ENCODE results near the gene C10orf88. TPM values are rescaled to one million over a fixed set of nuclear protein-coding genes. Genes with fewer than 3 reads are reported as not detected.
A peak's percentile ranks its signal among the peaks of the same experiment; 100 is the strongest.
"Not testable (repeated sequence)": the region's sequence is repeated elsewhere in the genome, so short reads cannot be mapped to it uniquely, and the experiment has no call there.

C10orf88 gene
- total RNA-seq, 1 donor from 2014 or later = 14.1 TPM

DNA sequence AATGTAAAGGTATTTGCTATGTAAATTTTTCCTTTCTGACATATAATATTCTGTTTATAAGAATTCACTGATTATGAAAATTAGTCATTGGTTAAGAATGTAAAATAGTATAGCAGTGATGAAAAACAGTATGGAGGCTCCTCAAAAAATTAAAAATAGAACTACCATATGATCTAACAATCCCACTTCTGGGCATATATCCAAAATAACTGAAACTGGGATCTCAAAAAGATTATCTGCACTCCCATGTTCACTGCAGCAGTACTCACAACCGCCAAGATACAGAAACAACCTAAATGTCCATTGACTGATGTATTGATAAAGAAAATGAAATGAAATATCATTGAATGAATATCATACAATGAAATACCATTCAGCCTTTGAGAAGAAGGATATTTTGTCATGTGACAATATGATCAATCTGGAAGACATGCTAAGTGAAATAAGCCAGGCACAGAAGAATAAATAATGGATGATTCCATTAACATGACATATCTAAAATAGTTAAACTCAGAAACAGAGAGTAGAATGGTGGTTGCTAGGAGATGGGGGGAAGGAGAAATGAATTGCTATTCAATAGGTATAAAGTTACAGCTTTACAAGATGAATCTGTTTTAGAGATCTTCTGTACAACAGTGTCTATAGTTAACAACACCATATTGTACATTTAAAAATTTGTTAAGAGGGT is 14.0 kb downstream of the C10orf88 start:
- no peak for DNase-seq (ENCODE audit: low spot score)
- Mint-ChIP-seq H3K4me1 (ENCODE audit: low read depth) (peaks cover 5% of the 10 kb centered on the region), H3K4me3 (no peak overlapping the region), H3K36me3 (ENCODE audit: low read depth) (peaks cover 25% of the 10 kb centered on the region), H3K27ac (no peak overlapping the region), H3K9me3 (no peaks in the 10 kb centered on the region), H3K27me3 (ENCODE audit: insufficient read depth) (no peaks in the 10 kb centered on the region)
- intact Hi-C loops (cut with micrococcal nuclease) = no loop called here

DNA sequence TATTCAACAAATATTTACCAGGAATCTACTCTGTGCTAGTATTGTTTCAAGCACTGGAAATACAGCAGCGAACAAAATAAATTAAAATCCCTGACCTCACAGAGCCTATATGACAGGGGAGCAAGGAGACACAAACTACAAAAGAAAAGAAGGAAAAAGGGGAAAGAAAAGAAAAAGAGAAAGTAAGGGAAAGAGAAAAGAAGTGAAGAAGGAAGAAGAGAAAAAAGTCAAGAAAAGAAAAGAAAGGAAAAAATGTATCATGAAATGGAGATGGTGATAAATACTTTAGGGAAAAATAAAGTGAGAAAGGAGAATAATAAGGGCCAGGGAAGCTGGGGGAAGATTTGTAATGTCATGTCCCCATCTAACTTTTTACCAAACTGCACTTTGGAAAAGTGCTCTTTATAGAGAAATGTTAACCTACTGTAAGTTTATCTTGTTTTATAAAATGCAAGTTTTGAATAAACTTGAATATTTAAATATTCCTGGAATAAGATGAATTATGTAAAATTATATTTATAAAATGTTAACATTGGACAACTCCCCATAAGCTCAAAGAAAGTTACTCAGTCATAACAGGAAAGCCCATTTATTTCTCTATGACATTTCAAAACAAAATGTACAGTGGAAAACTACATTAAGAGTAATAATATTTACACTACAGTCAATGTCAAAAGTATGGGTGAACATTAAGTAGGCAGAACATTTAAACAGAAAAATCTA is 14.7 kb downstream of the C10orf88 start:
- Mint-ChIP-seq H3K9me3 (no peaks in the 10 kb centered on the region), H3K27me3 (ENCODE audit: insufficient read depth) (no peaks in the 10 kb centered on the region), H3K4me1 (ENCODE audit: low read depth) (peaks cover 5% of the 10 kb centered on the region), H3K4me3 (no peak overlapping the region), H3K27ac (no peak overlapping the region), H3K36me3 (ENCODE audit: low read depth) (peaks cover 27% of the 10 kb centered on the region)
- intact Hi-C loops (cut with micrococcal nuclease) = no loop called here
- no peak for DNase-seq (ENCODE audit: low spot score)

DNA sequence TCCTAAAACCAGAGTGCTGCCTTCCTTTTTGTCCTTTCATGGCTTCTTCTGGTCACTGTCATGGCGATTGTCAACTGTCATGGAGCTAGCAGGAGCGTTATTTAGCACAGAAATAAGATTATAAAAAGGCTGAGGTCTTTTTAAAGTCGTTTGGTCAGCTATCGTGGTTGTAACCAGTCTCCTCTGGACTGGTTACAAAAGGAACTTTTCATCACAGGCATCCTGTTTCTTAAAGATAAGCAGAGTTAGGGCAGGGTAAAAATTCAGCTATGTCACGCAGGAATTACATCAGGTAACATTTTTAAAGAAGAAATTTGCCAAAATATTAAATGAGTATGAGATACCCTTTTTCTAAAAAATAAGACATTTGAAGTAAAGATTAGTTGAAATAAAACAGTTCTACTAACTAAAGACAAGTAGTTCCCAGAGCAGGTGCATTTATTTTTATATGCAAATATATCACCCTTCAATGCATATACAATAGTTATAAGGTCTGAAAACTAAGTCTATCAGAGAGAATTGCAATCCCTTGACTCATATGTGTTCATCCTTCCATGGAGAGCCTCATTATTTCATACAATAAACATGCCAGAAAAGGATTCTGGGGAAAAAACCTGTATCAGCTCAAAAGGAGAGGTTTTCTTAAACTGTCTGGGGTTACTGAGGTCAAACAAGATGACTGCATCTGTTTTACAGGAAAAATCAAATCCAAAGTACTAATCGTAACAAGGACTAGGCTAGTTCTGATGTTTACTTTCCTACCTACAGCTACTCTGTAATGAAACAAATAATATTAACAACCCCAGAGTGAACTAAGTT is 22.7 kb downstream of the C10orf88 start:
- intact Hi-C loops (cut with micrococcal nuclease) = no loop called here
- H3K36me3 Mint-ChIP-seq (ENCODE audit: low read depth) = peaks cover 16% of the 10 kb centered on the region
- H3K9me3 Mint-ChIP-seq = no peaks in the 10 kb centered on the region
- no peak overlapping the region for H3K27ac Mint-ChIP-seq
- DNase-seq (ENCODE audit: low spot score) = no peak
- no peaks in the 10 kb centered on the region for H3K4me1 Mint-ChIP-seq (ENCODE audit: low read depth)
- H3K27me3 Mint-ChIP-seq (ENCODE audit: insufficient read depth) = no peaks in the 10 kb centered on the region
- no peak overlapping the region for H3K4me3 Mint-ChIP-seq

DNA sequence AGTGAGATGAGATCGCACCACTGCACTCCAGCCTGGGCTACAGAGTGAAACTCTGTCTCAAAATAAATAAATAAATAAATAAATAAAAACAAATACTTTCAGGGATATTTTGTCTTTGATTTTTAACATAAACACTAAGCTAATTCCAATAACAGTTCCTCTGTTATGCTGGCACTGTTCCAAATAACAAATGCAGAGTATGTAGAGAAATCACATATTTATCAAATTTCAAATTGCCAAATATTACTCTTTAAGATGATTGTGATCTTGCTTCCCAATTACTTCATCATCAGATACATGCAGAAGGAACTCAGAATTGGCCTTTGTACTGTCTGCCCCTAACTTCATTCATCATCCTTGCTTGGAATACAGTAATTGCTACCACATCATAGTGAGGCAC is 23.9 kb downstream of the C10orf88 start:
- Mint-ChIP-seq H3K36me3 (ENCODE audit: low read depth) (peaks cover 12% of the 10 kb centered on the region), H3K27ac (no peak overlapping the region), H3K9me3 (no peaks in the 10 kb centered on the region), H3K27me3 (ENCODE audit: insufficient read depth) (no peaks in the 10 kb centered on the region), H3K4me1 (ENCODE audit: low read depth) (no peaks in the 10 kb centered on the region), H3K4me3 (no peak overlapping the region)
- intact Hi-C loops (cut with micrococcal nuclease) = no loop called here
- DNase-seq (ENCODE audit: low spot score) = no peak

DNA sequence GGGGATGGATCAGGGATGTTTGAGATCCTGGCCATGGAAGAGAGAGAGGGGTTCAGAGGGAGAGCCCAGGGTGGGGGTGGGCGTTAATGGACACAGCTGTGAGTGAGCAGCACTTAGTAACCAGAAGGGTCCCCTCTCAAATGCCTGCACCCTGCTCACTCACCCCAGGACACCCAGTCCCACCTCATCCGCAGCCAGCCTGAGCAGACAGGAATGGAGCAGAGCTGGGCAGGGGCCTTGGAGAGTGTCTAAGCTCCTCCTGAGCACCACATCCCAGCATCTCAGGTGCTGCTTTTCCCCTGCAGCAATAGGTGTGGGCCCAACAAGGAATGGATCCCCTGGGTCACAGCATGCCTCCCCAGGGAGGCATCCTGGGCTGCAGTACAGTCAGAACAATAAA is 38.3 kb downstream of the C10orf88 start:
- H3K9me3 Mint-ChIP-seq = no peaks in the 10 kb centered on the region
- DNase-seq (ENCODE audit: low spot score) = no peak
- H3K36me3 Mint-ChIP-seq (ENCODE audit: low read depth) = no peaks in the 10 kb centered on the region
- intact Hi-C loops (cut with micrococcal nuclease) = no loop called here
- no peak overlapping the region for H3K4me3 Mint-ChIP-seq
- no peak overlapping the region for H3K27ac Mint-ChIP-seq
- H3K27me3 Mint-ChIP-seq (ENCODE audit: insufficient read depth) = no peaks in the 10 kb centered on the region
- no peaks in the 10 kb centered on the region for H3K4me1 Mint-ChIP-seq (ENCODE audit: low read depth)

DNA sequence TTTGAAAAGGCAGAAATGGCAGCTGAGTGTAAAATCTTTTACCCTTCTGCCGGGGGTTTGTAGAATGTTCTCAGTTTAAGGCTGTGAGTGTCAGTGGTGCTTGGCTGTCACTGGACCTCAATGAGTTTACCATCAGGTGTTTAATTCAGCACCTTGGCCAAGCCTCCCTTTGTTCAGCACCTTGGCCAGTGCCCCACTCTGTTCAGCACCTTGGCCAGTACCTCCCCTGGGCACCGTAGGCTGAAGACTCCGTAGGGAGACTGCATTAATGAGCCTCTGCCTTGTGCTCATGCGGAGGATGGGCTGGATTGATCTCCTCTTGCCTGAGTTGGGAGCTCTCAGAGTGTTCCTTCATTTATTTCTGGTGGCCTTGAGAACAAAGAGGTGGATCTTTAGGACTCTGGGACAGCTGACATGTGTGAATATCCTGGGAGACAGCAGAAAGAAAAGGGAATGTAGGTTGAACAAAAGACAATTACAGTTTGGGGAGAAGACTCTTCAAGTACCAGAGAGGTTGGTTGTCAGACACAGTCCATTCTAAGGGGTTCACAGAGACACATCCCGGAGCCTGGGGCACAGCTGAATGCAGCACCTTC is 42.0 kb downstream of the C10orf88 start:
- Mint-ChIP-seq H3K36me3 (ENCODE audit: low read depth) (no peaks in the 10 kb centered on the region), H3K4me3 (no peak overlapping the region), H3K27me3 (ENCODE audit: insufficient read depth) (peaks cover 5% of the 10 kb centered on the region), H3K27ac (no peak overlapping the region), H3K4me1 (ENCODE audit: low read depth) (no peaks in the 10 kb centered on the region), H3K9me3 (no peaks in the 10 kb centered on the region)
- intact Hi-C loops (cut with micrococcal nuclease) = loop anchor here (1.0 kb wide), 2 partner anchors 33 to 42 kb away; partner anchors contain the start of genes C10orf88 and FAM24B
- DNase-seq (ENCODE audit: low spot score) = peak; percentile 46

DNA sequence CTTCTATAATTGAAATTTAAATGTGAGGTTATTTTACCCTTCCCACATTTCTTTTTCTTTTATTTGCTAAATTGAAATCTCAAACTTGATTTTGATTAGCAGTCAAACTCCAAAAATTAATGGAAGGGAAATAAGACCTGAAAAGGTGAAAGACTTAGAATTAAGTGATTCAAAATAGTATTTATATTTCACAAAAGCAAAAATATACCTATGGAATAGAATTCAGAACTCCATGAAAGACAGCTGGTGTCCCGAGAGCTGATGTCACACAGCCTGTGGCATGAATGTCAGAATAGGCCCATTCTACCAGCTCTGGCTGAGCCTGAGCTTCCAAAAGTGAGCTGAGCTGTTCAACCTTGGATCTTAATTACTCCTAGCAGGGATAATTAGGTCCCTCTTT is 43.7 kb downstream of the C10orf88 start, which contains the start of gene FAM24A:
TSS of gene FAM24A (plus strand) at position 301 of the 400 bp plus-strand sequence. CDS start 1,025 bp downstream, outside the sequence.
- no peak within 1 kb of the TSS for H3K27ac Mint-ChIP-seq
- no peak for DNase-seq (ENCODE audit: low spot score)
- no peak within 1 kb of the TSS for H3K4me3 Mint-ChIP-seq
- no peaks in the 10 kb centered on the region for H3K36me3 Mint-ChIP-seq (ENCODE audit: low read depth)
- no peaks in the 10 kb centered on the region for H3K9me3 Mint-ChIP-seq
- H3K4me1 Mint-ChIP-seq (ENCODE audit: low read depth) = no peaks in the 10 kb centered on the region
- intact Hi-C loops (cut with micrococcal nuclease) = no loop called here
- H3K27me3 Mint-ChIP-seq (ENCODE audit: insufficient read depth) = peaks cover 7% of the 10 kb centered on the region

DNA sequence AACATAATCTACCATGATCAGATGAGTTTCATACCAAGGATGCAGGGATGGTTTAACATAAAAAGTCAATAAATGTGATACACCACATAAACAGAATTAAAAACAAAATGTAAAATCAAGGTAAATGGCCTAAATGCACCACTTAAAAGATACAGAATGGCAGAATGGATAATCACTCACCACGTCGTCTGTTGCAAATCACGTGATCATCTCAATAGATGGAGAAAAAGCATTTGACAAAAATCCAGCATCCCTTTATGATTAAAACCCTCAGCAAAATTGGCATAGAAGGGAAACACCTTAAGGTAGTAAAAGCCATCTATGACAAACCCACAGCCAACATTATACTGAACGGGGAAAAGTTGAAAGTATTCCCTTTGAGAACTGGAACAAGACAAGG is 50.2 kb downstream of the C10orf88 start:
- H3K36me3 Mint-ChIP-seq (ENCODE audit: low read depth); H3K4me3 Mint-ChIP-seq; DNase-seq (ENCODE audit: low spot score); H3K4me1 Mint-ChIP-seq (ENCODE audit: low read depth); intact Hi-C loops (cut with micrococcal nuclease); H3K27me3 Mint-ChIP-seq (ENCODE audit: insufficient read depth); H3K27ac Mint-ChIP-seq; H3K9me3 Mint-ChIP-seq: not testable (repeated sequence)

DNA sequence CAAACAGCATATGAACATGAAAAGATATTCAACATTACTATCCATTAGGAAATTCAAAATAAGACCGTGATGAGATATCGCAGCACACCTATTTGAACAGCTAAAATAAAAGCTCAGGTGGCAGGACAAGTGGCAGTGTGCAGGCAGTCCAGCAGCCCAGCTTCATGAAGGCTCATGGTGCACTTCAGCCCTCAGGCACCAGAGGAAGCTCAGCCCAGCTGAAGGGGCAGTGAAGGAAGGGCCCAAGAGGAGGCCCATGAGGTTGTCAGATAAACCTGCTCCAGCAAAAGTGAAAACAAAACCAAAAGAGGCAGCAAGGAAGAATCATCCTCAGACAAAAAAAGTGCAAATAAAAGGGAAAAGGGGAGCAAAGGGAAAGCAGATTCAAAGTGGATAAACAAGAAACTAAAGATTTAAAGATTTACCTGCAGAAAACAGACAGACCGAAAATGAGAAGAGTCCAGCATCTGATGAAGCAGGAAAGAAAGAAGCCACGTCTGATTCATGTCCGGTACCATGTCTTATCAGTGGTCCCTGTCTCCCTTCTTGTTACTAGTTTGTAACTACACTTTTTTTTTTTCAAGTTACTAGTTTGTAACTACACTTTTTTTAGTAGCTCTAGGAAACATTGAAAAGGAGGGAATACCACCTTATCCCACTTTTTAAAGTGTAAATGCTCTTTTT is 59.6 kb downstream of the C10orf88 start:
- DNase-seq (ENCODE audit: low spot score) = no peak
- peaks cover 5% of the 10 kb centered on the region for H3K4me1 Mint-ChIP-seq (ENCODE audit: low read depth)
- H3K4me3 Mint-ChIP-seq = no peak overlapping the region
- intact Hi-C loops (cut with micrococcal nuclease) = no loop called here
- H3K9me3 Mint-ChIP-seq = no peaks in the 10 kb centered on the region
- no peaks in the 10 kb centered on the region for H3K27me3 Mint-ChIP-seq (ENCODE audit: insufficient read depth)
- H3K36me3 Mint-ChIP-seq (ENCODE audit: low read depth) = peaks cover 5% of the 10 kb centered on the region
- no peak overlapping the region for H3K27ac Mint-ChIP-seq

DNA sequence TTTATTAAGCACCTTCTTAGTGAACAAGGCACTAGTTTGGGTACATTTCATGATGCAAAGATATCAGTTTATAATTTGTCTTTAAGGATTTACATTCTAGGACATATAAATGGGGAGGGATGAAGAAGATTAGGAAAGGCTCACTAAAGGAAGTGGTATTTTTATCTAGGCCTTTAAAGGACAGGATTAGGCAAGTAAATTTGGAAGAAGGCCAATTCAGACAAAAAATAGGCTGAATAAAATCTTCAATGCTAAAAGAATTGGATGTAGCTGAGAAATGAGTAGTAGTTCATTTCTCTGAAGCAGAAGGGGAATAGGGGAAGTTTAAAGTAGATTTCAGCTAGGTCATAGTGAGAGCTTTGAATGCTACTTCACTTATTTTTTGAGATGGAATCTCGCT is 69.9 kb downstream of the C10orf88 start:
- no peaks in the 10 kb centered on the region for H3K27me3 Mint-ChIP-seq (ENCODE audit: insufficient read depth)
- no peak for DNase-seq (ENCODE audit: low spot score)
- H3K36me3 Mint-ChIP-seq (ENCODE audit: low read depth) = peaks cover 9% of the 10 kb centered on the region
- H3K4me3 Mint-ChIP-seq = no peak overlapping the region
- H3K9me3 Mint-ChIP-seq = no peaks in the 10 kb centered on the region
- no peak overlapping the region for H3K27ac Mint-ChIP-seq
- peaks cover 11% of the 10 kb centered on the region for H3K4me1 Mint-ChIP-seq (ENCODE audit: low read depth)
- intact Hi-C loops (cut with micrococcal nuclease) = no loop called here

DNA sequence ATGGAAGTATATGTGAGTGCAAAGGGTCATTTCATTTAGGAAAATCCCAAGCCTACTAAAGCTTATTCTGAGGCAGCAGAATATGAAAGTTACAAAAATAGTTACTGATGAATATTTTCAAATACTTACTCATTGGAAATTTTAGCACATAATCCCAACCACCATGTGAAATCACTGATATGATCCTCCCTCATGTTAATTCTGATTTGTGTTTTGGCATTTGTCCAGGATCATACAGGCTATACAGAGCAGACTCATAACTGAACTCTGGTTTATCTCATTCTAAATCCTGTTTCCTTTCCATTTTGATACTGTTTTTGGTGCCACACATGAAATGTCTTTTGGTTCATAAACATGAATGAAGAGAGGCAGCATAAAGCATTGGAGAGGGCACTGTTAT is 71.3 kb downstream of the C10orf88 start:
- Mint-ChIP-seq H3K36me3 (ENCODE audit: low read depth) (peaks cover 6% of the 10 kb centered on the region), H3K9me3 (no peaks in the 10 kb centered on the region), H3K4me3 (no peak overlapping the region), H3K27ac (no peak overlapping the region), H3K4me1 (ENCODE audit: low read depth) (peaks cover 24% of the 10 kb centered on the region), H3K27me3 (ENCODE audit: insufficient read depth) (no peaks in the 10 kb centered on the region)
- no peak for DNase-seq (ENCODE audit: low spot score)
- intact Hi-C loops (cut with micrococcal nuclease) = no loop called here
